ENCODE results near the gene GCG.

The GCG gene

GRCh38 chr2:162149466-162149865 lies 2.6 kb downstream of the GCG start:
- no peak for DNase-seq

- no peak for DNase-seq
These were observed 3.1 kb downstream of the GCG start for GRCh38 chr2:162148956-162149355.

DNA sequence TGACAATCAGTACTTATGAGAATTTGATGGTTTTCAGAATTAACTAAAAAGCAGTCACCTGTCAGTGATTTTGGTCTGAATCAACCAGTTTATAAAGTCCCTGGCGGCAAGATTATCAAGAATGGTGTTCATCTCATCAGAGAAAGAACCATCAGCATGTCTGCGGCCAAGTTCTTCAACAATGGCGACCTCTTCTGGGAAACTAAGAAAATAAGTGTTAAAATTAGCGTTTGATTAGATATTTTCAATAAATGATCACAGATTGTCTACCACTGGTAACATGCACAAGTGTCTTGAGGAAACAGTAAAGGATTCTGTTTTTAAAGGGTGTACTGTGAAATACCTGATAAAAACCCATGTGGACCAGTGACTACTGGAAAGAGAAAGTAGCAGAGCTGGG lies 8.1 kb downstream of the GCG start:
- no peak for DNase-seq

GRCh38 chr2:162138310-162138709 lies 13.7 kb downstream of the GCG start:
- DNase-seq: no peak

DNA sequence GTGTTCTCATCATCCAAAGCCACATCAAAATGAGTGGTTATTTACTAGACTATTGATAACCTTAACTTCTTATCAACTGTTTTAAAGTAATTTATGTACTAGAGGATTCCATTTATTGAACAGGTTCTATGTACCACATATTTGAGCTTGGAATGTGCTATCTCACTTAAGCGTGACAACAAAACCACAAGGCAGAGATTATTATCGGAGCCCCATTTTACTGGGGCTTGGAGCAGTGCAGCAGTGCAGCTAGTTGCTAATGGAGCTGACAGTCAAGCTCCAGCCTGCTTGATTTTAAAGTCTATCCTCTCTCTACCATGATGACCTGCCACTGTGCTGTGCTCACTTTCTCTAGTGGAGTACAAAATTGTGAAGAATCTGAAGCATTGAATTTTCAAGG lies 24.6 kb downstream of the GCG start:
- DNase-seq: no peak

- no peak for DNase-seq
These were observed 25.5 kb downstream of the GCG start for GRCh38 chr2:162126527-162126926.

GRCh38 chr2:162126111-162126519 lies 25.9 kb downstream of the GCG start:
- no peak for DNase-seq

DNA sequence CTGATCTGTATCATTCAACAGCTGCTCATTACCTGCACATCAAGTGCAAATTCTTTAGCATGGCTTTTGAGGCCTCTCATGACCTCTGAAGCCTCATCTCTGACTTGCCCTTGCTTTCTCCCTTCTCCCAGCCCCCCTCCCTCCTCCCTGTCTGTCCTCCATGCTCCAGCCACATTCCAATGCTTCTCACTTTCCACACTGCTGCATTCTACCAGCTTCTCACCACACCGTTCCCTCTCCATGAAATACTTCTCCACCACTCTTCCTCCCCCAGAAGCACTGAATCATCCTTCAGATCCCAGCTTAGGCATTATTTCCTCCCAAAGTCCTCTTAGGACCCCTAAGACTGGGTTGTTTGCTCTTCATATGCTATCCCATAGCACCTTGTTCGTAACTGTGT lies 26.9 kb downstream of the GCG start:
- no peak for DNase-seq

DNA sequence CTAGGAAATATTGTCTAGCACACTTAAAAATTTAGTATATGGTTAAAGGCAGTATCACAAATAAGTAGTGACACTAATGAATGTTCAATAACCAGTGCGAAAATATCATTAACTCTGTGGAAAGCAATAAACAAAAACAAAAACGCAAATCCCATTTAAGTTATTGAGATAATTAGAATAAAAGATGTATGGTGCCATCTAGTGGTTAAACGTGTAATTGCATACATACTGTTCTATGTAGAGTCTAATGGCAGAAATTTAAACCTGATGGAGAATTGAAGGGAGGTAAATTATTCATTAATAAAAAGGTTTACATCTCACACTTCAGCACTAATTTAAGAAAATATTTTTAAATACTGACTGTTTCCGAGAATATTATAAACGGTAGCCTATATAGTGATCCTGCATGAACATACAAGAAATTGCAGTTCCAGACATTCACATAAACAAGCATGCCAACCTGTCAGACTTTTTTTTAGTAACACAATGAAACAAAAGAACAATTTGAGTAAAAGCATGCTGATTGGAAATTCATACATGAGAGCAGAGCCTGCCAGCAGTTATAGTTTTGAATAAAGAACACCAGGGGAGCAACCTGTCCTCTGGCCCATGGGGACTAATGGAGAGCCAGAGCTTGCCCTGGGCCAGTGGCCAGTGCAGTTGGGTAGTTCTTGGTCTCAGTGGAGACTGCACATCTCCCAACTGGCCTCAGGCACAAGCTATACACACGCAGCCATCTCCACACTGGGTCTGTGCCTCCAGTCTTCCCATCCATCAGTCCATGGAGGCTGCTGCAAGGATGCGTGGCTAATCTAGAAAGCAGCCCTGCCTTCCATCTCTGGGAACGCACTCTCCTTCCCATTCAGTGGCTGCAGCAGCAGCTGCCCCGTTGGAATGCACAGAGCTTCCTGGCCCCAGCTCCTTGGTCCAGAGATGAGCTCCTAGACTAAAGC lies 28.0 kb downstream of the GCG start:
- DNase-seq: peak; percentile 39

GRCh38 chr2:162118166-162119031 lies 33.6 kb downstream of the GCG start:
- no peak for DNase-seq

- DNase-seq: no peak
These were observed 35.7 kb downstream of the GCG start for GRCh38 chr2:162116352-162116751.

GRCh38 chr2:162115076-162115475 lies 37.0 kb downstream of the GCG start:
- no peak for DNase-seq

DNA sequence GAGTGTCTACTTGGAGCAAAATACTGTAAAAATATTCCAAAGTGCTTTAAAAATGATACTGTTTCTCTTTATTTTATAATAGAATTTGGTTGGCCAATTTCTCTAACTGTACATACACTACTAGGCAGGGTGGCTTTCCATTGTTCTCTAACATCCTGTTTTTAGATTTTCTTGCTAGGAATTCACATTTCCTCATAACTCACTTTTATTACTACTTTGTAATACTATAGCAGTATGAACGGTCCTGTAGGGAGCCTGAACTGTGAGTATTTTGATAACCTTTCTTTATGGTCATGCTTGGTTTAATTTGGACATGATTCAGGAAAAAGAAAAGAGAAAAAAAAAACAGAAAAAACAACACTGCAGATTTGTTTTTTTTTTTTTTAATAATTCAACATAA lies 37.8 kb downstream of the GCG start:
- no peak for DNase-seq

DNA sequence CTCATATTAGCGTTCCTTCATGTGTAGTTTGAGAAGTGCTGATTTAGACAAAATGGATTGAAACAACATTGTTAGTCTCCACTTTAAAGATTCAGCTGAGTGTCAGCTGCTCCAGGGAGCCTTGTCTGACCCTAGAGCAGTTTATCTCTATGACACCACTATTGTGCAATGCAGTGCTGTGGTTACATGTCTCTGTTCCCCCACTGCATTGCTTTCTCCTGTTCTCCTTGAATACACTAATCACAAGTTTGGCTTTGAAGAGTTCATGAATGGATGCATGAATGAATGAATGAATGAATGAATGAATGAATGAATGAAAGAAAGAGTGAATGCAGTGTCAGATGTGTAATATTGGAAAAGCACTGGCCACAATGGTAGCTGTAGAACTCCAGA lies 38.3 kb downstream of the GCG start:
- no peak for DNase-seq

DNA sequence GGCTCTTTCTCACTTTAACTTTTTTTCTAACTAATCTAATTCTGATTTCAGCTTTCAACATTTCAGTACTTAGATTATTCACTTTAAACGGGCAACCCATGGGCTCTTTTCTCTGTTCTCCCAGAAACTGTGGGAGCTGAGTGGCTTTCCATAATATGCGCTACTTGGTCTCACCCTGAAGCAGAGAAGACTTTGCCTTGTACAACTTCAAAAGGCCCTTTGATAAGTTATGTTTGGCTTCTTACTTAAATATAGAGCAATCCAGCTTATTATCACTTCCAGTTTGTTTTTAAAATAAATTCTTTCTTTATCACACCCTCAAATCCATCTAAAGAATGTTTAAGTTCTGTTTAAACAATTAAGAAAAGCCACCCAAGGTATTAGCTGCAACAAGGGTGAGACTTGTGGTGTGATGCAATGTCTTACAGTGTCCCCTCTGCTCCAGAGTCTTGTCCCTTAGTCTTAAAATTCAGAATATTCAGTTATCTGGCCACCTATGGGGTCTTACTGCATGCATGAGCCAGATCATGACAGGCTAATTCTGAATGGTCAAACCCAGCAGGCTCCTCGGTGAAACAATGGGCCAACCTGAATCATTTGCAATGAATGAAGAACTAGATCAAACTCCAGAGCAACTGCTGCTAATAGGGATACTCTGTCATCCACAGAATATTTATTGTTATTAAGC lies 38.8 kb downstream of the GCG start:
- DNase-seq: no peak

DNA sequence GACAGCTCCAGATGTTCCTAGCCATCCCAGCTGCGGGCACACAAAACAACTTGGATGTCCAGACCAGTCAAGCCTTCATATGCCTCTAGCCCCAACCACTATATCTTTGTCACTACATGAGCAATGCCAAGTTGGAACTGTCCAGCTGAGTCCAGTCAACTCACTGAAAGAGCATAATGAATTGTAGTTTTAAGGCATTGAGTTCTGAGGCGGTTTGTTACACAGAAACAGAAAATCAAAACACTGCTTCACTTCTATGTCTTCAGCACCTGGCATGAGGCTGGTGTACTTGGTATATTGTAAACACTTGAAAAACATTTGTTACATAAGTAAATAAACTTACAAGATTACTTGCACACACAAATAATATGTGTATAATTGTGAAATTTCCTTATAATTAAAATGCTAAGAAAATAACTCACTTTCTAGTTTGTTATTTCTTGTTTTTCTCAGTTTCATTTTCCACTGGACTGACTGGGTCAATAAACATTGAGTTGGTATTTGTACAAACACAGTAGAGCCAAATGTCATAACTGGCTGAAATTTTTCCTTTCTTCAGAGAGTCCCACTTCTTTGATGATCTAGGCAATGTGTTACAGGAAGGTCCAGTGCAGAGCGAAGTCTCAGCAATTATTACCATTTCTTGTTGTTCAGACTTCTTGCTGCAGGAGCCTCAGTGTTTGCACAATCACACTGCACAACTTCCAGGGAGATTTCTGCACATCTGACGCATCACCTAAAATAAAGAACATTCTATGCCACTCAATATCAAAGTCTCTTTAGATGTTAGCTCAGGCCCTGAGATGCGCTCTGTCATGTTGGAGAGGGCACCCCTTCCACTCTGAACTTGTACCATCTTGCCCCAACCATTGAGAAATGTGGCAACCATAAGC lies 39.8 kb downstream of the GCG start:
- DNase-seq: no peak

- no peak for DNase-seq
These were observed 44.6 kb downstream of the GCG start for GRCh38 chr2:162107361-162107901.

GRCh38 chr2:162106746-162107145 lies 45.3 kb downstream of the GCG start:
- DNase-seq: no peak

GRCh38 chr2:162106146-162106551 lies 45.9 kb downstream of the GCG start:
- no peak for DNase-seq

DNA sequence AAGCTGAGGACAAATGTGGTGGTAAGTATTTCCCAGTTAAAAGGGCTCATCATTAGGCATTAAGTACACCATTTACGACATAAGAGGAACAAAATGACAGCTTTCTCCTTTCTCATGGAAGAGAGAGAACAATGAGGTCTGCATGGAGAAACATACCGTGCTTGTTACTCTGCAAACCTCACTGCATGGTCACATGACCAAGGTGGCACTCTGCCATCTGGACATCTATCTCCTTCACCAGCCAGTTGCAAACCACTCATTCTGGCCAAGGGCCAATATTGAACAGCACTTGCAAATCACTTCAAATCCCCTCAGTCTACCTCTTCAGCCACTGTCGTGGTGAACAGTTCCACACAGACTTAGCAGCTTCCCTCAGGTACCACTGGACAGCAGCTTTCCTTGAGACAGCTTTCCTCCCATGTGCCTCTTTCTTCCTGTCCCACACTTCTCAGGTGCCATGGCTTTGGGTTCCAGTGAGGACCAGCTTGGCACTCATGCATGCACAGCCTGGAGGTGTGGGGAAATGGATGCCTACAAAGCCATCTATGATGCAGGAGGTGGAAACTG lies 48.5 kb downstream of the GCG start:
- DNase-seq: no peak

GRCh38 chr2:162100579-162100978 lies 51.5 kb downstream of the GCG start:
- DNase-seq: no peak

- no peak for DNase-seq
These were observed 52.2 kb downstream of the GCG start for GRCh38 chr2:162099836-162100235.

Data from NCI-H526 treated with DMSO at 0.1 percent for 48 hours (cell line).